KMS-11 (cell line): ENCODE results near the gene ACADM.
A peak's percentile ranks its signal among the peaks of the same experiment; 100 is the strongest.

ENCODE experiments used
- H2AFZ ChIP-seq: fragments of 200-600 bp; sonication (generic); 2 replicates; pipeline ENCODE4 v1.6.1; 2016; ENCODE audit warnings: antibody characterized with exemption, mixed run types, low read depth
- H3K27ac ChIP-seq: fragments of 200-600 bp; sonication (generic); 2 replicates; pipeline ENCODE4 v1.6.1; 2016; ENCODE audit warnings: mild to moderate bottlenecking, mixed run types
- H3K27me3 ChIP-seq: fragments of 200-600 bp; sonication (generic); 2 replicates; pipeline ENCODE4 v1.6.1; 2017; ENCODE audit warnings: mild to moderate bottlenecking, low read depth, mixed run types, moderate library complexity; ENCODE audit not compliant: insufficient read depth
- H3K36me3 ChIP-seq: fragments of 200-600 bp; sonication (generic); 2 replicates; pipeline ENCODE4 v1.6.1; 2017; ENCODE audit warnings: mild to moderate bottlenecking, mixed run types; ENCODE audit not compliant: insufficient read depth
- H3K4me1 ChIP-seq: fragments of 200-600 bp; sonication (generic); 2 replicates; pipeline ENCODE4 v1.6.1; 2016; ENCODE audit warnings: mild to moderate bottlenecking, low read depth, mixed run types; ENCODE audit not compliant: poor library complexity, severe bottlenecking
- H3K4me2 ChIP-seq: fragments of 200-600 bp; sonication (generic); 2 replicates; pipeline ENCODE4 v1.7.0; 2016; ENCODE audit warnings: mild to moderate bottlenecking, mixed run types
- H3K4me3 ChIP-seq: fragments of 200-600 bp; sonication (generic); IDR thresholded peaks from 2 replicates; pipeline ENCODE4 v1.6.1; 2017; ENCODE audit warnings: low read depth, low read length, mixed read lengths; ENCODE audit not compliant: insufficient read depth
- H3K79me2 ChIP-seq: fragments of 200-600 bp; sonication (generic); 2 replicates; pipeline ENCODE4 v1.6.1; 2016; ENCODE audit warnings: low read depth, mixed run types; ENCODE audit not compliant: insufficient read depth
- H3K9ac ChIP-seq: fragments of 200-600 bp; sonication (generic); 2 replicates; pipeline ENCODE4 v1.6.1; 2016; ENCODE audit warnings: mild to moderate bottlenecking, mixed run types
- H4K20me1 ChIP-seq: fragments of 200-600 bp; sonication (generic); 2 replicates; pipeline ENCODE4 v1.6.1; 2016; ENCODE audit warnings: mild to moderate bottlenecking, mixed run types; ENCODE audit not compliant: insufficient read depth
- TF ChIP-seq, protein P1 (sequence below): fragments of 200-600 bp; sonication (generic); conservative IDR thresholded peaks from 2 replicates; pipeline ENCODE4 v1.6.1; 2017; ENCODE audit warnings: low read depth, mild to moderate bottlenecking, antibody characterized with exemption, low read length, moderate library complexity, mixed read lengths

Gene ACADM

GRCh38 chr1:75785320-75785982, 60.9 kb downstream of the ACADM start:
- no peaks in the 10 kb centered on the region for H3K27me3 ChIP-seq
- H2AFZ ChIP-seq: peak overlapping the region; percentile 95
- peak overlapping the region; percentile 84 for H3K4me2 ChIP-seq
- H3K79me2 ChIP-seq: peaks cover 42% of the 10 kb centered on the region
- peak overlapping the region; percentile 88 for H3K9ac ChIP-seq
- peak overlapping the region; percentile 68 for H3K27ac ChIP-seq
- TF ChIP-seq, protein P1, sequence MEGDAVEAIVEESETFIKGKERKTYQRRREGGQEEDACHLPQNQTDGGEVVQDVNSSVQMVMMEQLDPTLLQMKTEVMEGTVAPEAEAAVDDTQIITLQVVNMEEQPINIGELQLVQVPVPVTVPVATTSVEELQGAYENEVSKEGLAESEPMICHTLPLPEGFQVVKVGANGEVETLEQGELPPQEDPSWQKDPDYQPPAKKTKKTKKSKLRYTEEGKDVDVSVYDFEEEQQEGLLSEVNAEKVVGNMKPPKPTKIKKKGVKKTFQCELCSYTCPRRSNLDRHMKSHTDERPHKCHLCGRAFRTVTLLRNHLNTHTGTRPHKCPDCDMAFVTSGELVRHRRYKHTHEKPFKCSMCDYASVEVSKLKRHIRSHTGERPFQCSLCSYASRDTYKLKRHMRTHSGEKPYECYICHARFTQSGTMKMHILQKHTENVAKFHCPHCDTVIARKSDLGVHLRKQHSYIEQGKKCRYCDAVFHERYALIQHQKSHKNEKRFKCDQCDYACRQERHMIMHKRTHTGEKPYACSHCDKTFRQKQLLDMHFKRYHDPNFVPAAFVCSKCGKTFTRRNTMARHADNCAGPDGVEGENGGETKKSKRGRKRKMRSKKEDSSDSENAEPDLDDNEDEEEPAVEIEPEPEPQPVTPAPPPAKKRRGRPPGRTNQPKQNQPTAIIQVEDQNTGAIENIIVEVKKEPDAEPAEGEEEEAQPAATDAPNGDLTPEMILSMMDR: no peak
- H4K20me1 ChIP-seq: peaks cover 9% of the 10 kb centered on the region; the same call in 1 of the 2 replicates
- peaks cover 3% of the 10 kb centered on the region; the same call in 1 of the 2 replicates for H3K36me3 ChIP-seq
- no peak overlapping the region for H3K4me3 ChIP-seq
- peaks cover 17% of the 10 kb centered on the region for H3K4me1 ChIP-seq

GRCh38 chr1:75785983-75786853, 61.7 kb downstream of the ACADM start, which contains the start of gene RABGGTB:
Gene RABGGTB, plus strand, starts transcription at chr1:75786256. Its CDS starts 16 bp downstream, at chr1:75786272.
- Histone ChIP-seq H3K4me3 (no peak within 1 kb of the TSS), H3K9ac (peak within 1 kb of the TSS; percentile 88), H3K27ac (peak within 1 kb of the TSS; percentile 68), H3K36me3 (peaks cover 3% of the 10 kb centered on the region; the same call in 1 of the 2 replicates), H3K79me2 (peaks cover 49% of the 10 kb centered on the region), H4K20me1 (peaks cover 9% of the 10 kb centered on the region; the same call in 1 of the 2 replicates), H2AFZ (peak within 1 kb of the TSS; percentile 95), H3K4me1 (peaks cover 17% of the 10 kb centered on the region), H3K27me3 (no peaks in the 10 kb centered on the region), H3K4me2 (peak within 1 kb of the TSS; percentile 84)
- TF ChIP-seq, protein P1: no peak

- peak overlapping the region; percentile 88 for H3K9ac ChIP-seq
- H3K36me3 ChIP-seq: peaks cover 9% of the 10 kb centered on the region; the same call in 1 of the 2 replicates
- peaks cover 15% of the 10 kb centered on the region for H4K20me1 ChIP-seq
- H3K79me2 ChIP-seq: peaks cover 49% of the 10 kb centered on the region
- H2AFZ ChIP-seq: no peak overlapping the region
- peak overlapping the region; percentile 84 for H3K4me2 ChIP-seq
- peaks cover 17% of the 10 kb centered on the region for H3K4me1 ChIP-seq
- H3K4me3 ChIP-seq: no peak overlapping the region
- H3K27ac ChIP-seq: peak overlapping the region; percentile 68
- no peaks in the 10 kb centered on the region for H3K27me3 ChIP-seq
- TF ChIP-seq, protein P1: no peak
Observed at GRCh38 chr1:75786901-75787493, 62.5 kb downstream of the ACADM start.

DNA sequence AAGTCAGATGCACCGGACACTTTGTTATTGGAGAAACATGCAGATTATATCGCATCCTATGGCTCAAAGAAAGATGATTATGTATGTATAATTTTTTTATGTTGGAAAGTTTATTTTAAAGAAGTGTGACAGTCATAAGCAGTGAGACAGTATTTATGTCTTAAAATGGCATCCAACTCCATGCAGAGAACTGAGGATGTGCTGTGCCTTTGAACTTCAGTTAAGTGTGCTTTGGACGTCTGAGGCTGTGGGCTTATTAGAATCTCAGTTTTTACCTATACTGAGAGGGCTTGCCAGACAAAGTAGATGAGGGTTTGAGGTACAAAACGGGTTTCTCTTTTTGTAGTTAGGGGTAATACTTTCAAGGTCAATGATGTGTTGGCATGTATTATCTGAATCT, 63.0 kb downstream of the ACADM start:
- Histone ChIP-seq H3K79me2 (peaks cover 49% of the 10 kb centered on the region), H3K27me3 (no peaks in the 10 kb centered on the region), H4K20me1 (peaks cover 20% of the 10 kb centered on the region), H3K27ac (peak overlapping the region; percentile 68; the same call in 1 of the 2 replicates), H2AFZ (no peak overlapping the region), H3K36me3 (peaks cover 11% of the 10 kb centered on the region; the same call in 1 of the 2 replicates), H3K9ac (peak overlapping the region; percentile 88; the same call in 1 of the 2 replicates), H3K4me2 (peak overlapping the region; percentile 84), H3K4me1 (peaks cover 17% of the 10 kb centered on the region), H3K4me3 (no peak overlapping the region)
- TF ChIP-seq, protein P1: no peak
